Measurements from ENCODE around the gene SMARCD2. TPM values are rescaled to one million over a fixed set of nuclear protein-coding genes. Genes with fewer than 3 reads are reported as not detected.

The SMARCD2 gene
- total and polyA plus RNA-seq, 2 of the 13 experiments (the other 11 are each of a cell fraction or from before 2014, with no cell fraction given), result 122 to 150 TPM

DNA sequence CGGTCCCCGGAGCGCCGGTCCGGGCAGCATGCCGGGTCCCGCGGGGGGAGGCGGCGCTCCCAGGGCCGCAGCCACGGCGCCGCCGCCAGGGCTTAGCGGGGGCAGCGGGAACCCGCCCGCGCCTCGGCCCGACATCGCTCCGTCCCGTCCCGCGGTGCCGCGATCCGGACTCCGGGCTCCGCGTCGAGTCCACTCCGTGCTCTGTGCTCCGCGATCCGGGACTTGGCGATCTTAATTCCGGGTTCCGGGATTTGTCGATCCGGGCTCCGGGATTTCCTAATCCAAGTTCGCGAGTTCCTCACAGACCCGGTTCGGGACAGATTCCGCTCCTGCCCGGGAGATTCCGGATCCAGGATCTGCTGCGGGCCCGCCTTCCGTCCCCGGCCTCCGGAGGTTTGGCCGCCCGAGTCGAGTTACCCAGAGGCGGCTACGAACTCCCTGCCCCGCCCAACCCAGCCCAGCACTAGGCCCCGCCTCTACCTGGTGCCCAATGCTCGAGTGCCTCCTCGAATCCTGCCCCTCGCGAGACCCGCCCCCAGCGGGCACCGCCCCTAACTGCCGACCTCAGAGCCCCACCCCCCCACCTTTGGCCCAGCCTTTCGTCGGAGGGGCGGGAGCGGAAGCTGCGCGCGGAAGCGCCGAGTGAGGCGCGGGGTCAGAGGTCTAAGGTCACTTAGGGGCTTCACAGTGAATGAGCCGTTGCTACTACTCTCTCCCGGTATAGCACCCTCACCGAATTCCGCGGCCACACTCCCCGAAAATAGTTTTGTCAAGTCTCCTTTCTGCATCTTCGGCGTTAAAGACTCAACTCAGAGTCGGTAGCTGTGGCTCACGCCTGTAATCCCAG lies at the start of gene SMARCD2 (continued):
- TF ChIP-seq, protein P1, sequence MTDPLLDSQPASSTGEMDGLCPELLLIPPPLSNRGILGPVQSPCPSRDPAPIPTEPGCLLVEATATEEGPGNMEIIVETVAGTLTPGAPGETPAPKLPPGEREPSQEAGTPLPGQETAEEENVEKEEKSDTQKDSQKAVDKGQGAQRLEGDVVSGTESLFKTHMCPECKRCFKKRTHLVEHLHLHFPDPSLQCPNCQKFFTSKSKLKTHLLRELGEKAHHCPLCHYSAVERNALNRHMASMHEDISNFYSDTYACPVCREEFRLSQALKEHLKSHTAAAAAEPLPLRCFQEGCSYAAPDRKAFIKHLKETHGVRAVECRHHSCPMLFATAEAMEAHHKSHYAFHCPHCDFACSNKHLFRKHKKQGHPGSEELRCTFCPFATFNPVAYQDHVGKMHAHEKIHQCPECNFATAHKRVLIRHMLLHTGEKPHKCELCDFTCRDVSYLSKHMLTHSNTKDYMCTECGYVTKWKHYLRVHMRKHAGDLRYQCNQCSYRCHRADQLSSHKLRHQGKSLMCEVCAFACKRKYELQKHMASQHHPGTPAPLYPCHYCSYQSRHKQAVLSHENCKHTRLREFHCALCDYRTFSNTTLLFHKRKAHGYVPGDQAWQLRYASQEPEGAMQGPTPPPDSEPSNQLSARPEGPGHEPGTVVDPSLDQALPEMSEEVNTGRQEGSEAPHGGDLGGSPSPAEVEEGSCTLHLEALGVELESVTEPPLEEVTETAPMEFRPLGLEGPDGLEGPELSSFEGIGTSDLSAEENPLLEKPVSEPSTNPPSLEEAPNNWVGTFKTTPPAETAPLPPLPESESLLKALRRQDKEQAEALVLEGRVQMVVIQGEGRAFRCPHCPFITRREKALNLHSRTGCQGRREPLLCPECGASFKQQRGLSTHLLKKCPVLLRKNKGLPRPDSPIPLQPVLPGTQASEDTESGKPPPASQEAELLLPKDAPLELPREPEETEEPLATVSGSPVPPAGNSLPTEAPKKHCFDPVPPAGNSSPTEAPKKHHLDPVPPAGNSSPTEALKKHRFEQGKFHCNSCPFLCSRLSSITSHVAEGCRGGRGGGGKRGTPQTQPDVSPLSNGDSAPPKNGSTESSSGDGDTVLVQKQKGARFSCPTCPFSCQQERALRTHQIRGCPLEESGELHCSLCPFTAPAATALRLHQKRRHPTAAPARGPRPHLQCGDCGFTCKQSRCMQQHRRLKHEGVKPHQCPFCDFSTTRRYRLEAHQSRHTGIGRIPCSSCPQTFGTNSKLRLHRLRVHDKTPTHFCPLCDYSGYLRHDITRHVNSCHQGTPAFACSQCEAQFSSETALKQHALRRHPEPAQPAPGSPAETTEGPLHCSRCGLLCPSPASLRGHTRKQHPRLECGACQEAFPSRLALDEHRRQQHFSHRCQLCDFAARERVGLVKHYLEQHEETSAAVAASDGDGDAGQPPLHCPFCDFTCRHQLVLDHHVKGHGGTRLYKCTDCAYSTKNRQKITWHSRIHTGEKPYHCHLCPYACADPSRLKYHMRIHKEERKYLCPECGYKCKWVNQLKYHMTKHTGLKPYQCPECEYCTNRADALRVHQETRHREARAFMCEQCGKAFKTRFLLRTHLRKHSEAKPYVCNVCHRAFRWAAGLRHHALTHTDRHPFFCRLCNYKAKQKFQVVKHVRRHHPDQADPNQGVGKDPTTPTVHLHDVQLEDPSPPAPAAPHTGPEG (CRISPR knock-in tag; IDR thresholded peaks at IDR 0.05), result peak; percentile 95
- TF ChIP-seq PBX2 (CRISPR knock-in tag; IDR thresholded peaks at IDR 0.05), result no peak
- peak; percentile 91; the same call in 1 of the 2 replicates for TF ChIP-seq KLF9 (CRISPR knock-in tag; IDR thresholded peaks at IDR 0.05; ENCODE audit: low read depth)
- peak; percentile 95 for TF ChIP-seq PTBP1 (IDR thresholded peaks at IDR 0.05; ENCODE audit: low read depth, low read length, poor library complexity, severe bottlenecking)
- TF ChIP-seq, protein P2, sequence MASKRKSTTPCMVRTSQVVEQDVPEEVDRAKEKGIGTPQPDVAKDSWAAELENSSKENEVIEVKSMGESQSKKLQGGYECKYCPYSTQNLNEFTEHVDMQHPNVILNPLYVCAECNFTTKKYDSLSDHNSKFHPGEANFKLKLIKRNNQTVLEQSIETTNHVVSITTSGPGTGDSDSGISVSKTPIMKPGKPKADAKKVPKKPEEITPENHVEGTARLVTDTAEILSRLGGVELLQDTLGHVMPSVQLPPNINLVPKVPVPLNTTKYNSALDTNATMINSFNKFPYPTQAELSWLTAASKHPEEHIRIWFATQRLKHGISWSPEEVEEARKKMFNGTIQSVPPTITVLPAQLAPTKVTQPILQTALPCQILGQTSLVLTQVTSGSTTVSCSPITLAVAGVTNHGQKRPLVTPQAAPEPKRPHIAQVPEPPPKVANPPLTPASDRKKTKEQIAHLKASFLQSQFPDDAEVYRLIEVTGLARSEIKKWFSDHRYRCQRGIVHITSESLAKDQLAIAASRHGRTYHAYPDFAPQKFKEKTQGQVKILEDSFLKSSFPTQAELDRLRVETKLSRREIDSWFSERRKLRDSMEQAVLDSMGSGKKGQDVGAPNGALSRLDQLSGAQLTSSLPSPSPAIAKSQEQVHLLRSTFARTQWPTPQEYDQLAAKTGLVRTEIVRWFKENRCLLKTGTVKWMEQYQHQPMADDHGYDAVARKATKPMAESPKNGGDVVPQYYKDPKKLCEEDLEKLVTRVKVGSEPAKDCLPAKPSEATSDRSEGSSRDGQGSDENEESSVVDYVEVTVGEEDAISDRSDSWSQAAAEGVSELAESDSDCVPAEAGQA (IDR thresholded peaks at IDR 0.05; ENCODE audit: low read depth), result peak; percentile 74
- TF ChIP-seq, protein P2 (CRISPR knock-in tag; IDR thresholded peaks at IDR 0.05; ENCODE audit: borderline replicate concordance), result peak; percentile 94; the same call in 1 of the 2 replicates
- peak; percentile 67 for TF ChIP-seq CREB1 (IDR thresholded peaks at IDR 0.05)
- TF ChIP-seq CREB1 (CRISPR knock-in tag; IDR thresholded peaks at IDR 0.05), result peak; percentile 88
- TF ChIP-seq AKAP8 (CRISPR knock-in tag; IDR thresholded peaks at IDR 0.05), result peak; percentile 83; the same call in 1 of the 2 replicates
- TF ChIP-seq, protein P3, sequence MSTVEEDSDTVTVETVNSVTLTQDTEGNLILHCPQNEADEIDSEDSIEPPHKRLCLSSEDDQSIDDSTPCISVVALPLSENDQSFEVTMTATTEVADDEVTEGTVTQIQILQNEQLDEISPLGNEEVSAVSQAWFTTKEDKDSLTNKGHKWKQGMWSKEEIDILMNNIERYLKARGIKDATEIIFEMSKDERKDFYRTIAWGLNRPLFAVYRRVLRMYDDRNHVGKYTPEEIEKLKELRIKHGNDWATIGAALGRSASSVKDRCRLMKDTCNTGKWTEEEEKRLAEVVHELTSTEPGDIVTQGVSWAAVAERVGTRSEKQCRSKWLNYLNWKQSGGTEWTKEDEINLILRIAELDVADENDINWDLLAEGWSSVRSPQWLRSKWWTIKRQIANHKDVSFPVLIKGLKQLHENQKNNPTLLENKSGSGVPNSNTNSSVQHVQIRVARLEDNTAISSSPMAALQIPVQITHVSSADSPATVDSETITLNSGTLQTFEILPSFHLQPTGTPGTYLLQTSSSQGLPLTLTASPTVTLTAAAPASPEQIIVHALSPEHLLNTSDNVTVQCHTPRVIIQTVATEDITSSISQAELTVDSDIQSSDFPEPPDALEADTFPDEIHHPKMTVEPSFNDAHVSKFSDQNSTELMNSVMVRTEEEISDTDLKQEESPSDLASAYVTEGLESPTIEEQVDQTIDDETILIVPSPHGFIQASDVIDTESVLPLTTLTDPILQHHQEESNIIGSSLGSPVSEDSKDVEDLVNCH (CRISPR knock-in tag; IDR thresholded peaks at IDR 0.05), result peak; percentile 25; the same call in 1 of the 2 replicates
- TF ChIP-seq ERF (CRISPR knock-in tag; IDR thresholded peaks at IDR 0.05), result peak; percentile 98
- peak; percentile 91 for TF ChIP-seq ELF1 (CRISPR knock-in tag; IDR thresholded peaks at IDR 0.05)
- TF ChIP-seq MBNL3 (CRISPR knock-in tag; conservative IDR thresholded peaks at IDR 0.05), result 0 out of 2 replicates have a peak, but pooled peaks have one; percentile 84
- TF ChIP-seq MED1 (CRISPR knock-in tag; IDR thresholded peaks at IDR 0.05), result peak; percentile 91
